ENCODE measurements around the gene CDC37.
"Not testable (repeated sequence)": the region's sequence is repeated elsewhere in the genome, so short reads cannot be mapped to it uniquely, and the experiment has no call there.

The CDC37 gene

DNA sequence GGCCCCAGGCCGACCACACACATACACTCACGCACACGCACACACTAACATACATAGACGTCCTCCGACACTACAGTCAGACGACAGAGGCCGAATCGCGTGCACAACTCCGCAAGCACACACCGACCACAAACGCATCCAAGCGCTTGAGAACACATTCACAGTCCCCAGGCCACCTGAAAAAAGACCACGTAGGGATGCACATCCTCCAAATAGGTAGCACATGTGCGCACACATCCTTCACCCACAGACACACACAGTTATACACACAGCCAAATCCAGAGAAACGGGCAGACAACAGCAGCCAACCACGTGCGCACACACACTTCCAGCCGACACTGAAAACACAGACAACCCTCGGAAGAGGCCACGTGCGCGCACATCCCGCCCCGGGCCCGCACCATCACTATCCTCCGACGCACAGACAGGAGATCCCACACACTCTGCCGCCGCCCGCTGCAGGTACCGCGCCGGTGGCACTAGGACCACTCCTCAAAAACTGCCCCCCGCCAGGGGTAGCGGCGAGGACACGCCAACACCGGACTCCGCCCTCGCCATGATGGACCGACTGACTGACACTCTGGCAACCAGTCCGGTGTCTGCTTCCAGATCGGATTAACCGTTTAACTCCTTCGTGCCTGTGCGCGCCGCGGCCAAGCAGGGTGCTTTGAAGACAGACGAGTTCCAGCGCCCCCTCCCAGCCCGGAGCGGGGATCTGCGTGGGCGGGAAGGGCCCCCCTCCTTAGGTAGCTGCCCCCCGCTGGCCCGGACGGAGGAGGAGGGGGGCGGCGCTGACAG lies 16.5 kb upstream of the CDC37 start:
- DNase-seq (ENCODE audit: low read depth) = no peak

DNA sequence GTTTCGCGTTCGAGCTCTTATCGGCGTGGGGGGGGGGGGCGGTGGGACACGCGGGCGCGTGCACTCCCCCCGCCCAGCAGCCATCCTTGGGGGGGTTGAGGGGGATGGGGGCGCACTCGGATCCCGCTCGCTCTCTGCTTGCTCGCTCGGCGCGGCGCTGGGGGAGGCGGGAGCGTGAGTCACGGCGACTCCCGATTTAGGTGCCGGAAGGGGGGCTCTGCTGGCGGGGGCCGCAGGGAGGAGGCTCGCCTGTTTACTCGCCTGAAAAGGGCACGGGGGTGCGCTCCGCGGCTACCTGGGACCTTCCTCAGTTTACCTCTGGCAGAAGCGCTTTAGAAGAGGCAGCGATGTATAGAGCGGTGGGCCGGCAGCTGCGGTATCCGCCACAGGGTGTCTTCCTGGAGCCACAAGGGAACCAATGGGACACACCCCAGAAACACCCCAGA lies 15.9 kb upstream of the CDC37 start:
- DNase-seq (ENCODE audit: low read depth) = no peak

- DNase-seq (ENCODE audit: low read depth) = no peak
These were observed 15.3 kb upstream of the CDC37 start for GRCh38 chr19:10418485-10419199.

DNA sequence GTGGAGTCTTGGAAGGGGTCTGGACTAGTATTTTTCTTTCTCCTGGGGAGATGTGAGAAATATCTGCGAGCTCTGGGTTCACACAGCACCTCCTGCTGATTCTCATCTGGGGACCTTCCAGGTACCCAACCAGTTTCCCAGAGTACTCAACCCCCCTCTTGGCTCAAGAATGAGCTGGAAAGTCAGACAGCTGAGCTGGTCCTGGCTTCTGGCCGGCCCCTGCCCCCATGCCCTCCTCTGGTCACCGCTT lies 14.8 kb upstream of the CDC37 start:
- DNase-seq (ENCODE audit: low read depth) = no peak

DNA sequence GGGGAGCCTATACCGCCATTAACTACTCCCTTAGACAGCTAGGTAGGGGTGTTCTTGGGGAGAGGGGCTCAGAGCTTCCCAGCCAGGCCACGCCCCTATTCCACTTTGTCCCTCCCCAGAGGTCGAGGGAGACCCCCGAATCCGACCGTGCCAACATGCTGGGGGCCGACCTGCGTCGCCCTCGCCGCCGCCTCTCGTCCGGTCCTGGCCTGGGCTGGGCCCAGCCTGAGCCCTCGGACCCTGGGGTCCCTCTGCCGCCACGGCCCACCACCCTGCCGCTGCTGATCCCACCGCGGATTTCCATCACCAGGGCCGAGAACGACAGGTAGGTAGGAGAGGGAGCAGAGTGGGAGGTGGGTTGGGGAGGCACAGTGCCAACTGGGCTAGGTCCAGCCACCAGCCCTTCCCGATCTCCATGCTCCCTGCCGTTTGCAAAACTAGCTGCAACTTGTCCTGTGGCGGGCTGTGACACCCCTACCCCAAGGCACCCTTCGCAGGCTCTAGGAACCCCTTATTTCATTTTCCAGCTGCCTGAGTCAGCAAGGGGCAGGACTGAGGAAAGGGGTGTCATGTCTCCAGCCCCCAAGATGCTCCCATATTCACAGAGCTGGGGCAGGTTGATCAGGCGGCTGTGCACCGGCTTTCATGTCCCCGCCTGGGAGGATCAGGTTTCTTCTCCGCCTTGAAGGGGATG lies 14.3 kb upstream of the CDC37 start:
- no peak for DNase-seq (ENCODE audit: low read depth)

GRCh38 chr19:10416380-10417257 lies 13.3 kb upstream of the CDC37 start:
- peak; percentile 97 for DNase-seq (ENCODE audit: low read depth)

- DNase-seq (ENCODE audit: low read depth) = no peak
These were observed 12.7 kb upstream of the CDC37 start for GRCh38 chr19:10416083-10416379.

DNA sequence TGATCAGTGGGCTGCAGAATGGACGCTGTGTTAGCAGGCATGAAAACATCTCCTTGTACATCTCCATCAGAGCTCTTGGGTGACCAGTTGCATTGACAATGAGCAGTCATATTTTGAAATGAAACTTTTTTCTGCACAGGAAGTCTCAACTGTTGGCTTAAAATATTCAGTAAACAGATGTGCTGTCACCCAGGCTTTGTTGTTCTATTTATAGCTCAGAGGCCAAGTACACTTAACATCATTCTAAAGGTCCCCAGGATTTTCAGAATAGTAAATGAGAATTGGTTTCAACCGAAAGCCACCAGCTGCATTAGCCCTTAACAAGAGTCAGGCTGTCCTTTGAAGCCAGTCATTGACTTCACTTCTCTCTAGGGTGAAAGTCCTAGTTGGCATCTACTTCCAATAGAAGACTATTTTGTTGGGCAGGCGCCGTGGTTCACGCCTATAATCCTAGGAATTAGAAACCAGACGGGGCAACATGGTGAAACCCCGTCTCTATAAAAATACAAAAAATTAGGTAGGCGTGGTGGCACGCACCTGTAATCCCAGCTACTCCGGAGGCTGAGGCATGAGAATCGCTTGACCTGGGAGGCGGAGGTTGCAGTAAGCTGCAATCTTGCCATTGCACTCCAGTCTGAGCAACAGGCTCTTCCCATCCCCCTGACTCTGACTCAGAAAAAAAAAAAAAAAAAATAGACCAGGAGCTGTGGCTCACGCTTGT lies 9.1 kb upstream of the CDC37 start:
- DNase-seq (ENCODE audit: low read depth) = no peak

DNA sequence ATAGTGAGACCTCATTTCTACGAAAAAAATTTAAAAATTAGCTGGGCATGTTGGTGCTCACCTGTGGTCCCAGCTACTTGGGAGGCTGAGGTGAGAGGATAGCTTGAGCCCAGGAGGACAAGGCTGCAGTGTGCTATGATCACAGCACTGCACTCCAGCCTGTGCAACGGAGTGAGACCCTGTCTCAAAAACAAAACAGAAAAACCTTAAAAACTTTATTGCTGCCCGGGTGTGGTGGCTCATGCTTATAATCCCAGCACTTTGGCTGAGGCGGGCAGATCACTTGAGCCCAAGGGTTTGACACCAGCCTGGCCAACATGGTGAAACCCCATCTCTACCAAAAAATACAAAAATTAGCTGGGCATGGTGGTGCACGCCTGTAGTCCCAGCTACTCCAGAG lies 7.9 kb upstream of the CDC37 start:
- not testable (repeated sequence) for DNase-seq (ENCODE audit: low read depth)

DNA sequence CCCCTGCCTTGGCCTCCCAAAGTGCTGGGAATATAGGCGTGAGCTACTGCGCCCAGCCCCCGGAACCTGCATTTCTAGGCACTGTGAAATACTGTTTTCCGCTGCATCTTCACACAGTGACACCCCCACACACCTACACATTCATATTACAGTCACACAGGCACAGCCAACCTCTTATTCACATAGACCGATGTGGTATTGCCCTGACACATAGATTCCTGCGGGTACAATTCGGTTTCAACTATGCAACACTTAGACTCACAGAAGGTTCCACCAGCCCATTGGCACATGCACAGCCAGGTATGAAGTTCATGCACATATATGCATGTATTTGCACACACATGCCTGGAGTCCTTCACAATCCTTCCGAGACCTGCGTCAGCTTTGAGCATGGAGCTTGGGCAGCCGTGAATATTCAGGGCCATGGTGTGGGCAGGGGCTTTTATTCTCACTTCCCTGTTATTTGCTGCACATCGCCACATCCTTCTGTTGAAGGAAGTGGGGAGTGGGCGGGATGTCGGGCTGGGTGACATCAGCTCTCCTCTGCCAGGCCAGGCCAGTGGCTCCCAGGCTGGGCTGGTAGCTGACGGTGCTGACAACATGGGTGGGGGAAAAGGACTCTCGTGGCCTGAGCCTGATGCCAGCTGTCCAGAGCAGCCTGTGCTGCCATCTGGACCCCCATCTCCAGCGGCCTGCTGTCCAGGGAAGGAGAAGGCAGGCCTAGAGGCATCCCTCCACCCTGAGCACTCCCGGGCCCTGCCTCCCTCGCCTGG lies 5.4 kb upstream of the CDC37 start:
- no peak for DNase-seq (ENCODE audit: low read depth)

DNA sequence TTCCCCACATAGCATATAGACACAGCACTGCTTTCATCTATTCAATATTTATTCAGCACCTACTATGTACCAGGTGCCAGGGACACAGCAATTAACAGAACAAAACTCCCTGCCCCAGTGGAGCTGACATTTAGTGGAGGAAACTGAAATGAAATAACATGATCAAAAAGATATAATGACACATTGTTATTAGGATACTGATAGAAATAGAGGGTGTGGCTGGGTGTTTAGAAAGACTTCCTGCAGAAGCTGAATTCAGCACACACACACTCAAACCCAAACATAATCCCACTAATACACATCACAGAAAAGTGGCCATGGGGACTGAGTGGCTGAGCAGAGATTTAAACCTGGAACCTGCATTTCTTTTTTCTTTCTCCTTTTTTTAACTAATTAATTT lies 3.8 kb upstream of the CDC37 start:
- no peak for DNase-seq (ENCODE audit: low read depth)

DNA sequence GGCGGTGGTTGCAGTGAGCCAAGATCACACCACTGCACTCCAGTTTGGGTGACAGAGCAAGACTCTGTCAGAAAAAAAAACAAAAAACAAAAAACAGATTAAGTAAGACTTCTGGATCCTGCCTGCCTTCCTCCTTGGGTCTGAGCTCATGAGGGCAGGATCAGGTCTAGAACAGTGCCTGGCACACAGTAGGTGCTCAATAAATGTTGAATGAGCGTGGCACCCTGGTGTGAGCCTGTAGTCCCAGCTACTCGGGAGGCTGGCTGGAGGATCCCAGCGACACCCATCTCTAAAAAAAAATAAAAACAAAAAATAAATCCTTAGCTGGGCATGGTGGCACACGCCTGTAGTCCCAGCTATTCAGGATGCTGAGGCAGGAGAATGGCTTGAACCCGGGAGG lies 2.8 kb upstream of the CDC37 start:
- no peak for DNase-seq (ENCODE audit: low read depth)

DNA sequence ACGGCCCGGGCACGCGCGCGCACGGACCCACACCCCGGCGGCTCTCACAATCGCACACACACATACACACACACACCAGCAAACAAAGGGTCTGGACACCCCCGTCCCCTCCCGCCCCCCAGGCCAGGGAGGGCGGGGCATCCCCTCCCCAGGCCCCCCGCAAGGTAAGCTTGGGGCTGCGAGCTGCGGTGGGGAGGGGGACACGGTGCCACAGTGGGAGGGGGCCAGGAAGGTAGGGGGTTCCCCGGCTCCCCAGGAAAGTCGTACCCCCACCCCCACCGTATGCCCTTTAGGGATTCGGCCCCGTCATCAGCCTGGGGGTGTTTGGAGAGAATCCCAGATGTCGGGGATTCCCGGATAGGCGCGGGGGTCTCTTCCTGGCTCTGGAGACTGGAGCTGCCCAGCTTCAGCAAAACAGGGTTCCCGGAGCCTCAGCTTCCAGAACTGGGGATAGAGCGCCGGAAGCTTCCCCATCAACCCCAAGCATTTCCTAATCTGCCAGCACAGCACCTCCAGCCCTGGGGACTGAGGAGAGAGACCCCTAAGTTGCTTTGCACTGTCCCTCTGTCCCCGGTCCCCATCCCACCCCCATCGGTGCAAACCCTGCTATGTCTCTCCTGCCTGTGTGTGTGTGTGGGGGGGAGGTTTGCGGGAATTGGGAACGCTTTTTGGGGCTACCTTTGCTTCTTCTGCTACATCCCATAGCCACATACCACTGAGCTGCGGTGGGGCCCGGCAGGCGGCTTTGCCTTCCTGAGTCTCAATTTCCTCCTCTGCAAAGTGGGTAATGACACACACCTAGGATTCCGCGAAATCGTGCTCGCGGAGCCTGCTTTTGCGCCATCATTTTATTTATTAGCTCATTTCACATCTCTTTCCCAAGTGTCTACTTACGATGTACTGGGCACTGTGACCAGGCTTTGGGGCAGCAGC lies 1.8 kb upstream of the CDC37 start:
- no peak for DNase-seq (ENCODE audit: low read depth)

DNA sequence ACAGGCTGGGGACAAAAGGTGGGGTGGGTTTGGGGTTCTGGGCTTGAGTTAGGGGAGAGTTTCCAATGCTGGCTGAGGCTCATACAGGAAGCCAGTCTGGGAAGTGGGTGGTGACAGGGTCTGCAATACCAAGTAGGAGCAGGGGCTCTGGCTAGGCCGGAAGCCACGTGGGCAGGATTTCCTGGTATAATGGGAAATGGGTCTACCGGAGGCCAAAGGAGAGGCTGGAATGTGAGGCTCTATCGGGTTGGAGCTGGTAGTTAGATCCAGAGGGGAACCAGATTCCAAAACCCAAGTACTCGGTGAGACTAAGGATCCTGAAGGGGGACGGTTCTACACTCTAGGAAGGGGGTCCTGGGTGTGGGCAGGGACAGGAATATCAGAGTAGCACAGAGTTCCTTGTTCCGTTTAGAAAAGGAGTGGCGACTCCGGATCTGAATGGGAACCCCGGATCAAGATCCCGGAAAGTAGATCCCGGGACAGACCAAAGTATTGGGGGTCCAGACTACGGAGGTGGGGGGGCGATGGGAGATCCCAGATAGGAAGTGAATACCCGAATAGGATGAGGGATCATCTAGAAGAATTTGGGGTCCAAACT lies 802 bp downstream of the CDC37 start:
- DNase-seq (ENCODE audit: low read depth) = no peak

- no peak for DNase-seq (ENCODE audit: low read depth)
These were observed 3.5 kb downstream of the CDC37 start for GRCh38 chr19:10399878-10400277.

DNA sequence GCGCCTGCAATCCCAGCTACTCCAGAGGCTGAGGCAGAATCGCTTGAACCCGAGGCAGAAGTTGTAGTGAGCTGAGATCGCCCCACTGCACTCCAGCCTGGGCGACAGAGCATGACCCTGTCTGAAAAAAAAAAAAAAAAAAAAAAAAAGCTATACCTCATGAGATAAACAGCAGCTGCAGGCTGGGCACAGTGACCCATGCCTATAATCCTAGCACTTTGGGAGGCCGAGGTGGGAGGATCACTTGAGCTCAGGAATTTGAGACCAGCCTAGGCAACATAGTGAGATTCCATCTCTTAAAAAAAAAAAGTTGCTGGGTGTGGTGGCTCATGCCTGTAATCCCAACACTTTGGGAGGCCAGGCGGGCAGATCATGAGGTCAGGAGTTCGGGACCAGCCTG lies 4.0 kb downstream of the CDC37 start:
- not testable (repeated sequence) for DNase-seq (ENCODE audit: low read depth)

DNA sequence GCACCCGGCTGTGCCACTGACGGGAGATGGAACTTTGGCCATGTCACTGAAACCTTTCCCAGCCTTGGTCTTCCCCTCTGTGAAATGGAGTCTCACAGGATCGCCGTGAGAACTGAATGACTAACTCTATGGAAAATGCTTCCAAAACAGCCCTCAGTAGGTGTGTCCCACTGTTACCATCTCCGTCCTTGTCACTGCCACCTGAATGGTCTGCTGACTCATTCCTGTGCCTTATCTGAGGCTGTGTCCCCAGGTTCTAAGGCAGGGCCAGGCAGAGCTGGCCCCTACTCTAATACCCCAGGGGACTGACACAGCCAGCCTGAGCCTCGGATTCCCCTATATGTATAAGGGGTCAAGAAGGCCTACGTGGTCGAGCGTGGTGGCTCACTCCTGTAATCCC lies 4.5 kb downstream of the CDC37 start:
- no peak for DNase-seq (ENCODE audit: low read depth)

- DNase-seq (ENCODE audit: low read depth) = no peak
These were observed 7.4 kb downstream of the CDC37 start for GRCh38 chr19:10395917-10396316.

GRCh38 chr19:10395436-10395835 lies 7.9 kb downstream of the CDC37 start:
- DNase-seq (ENCODE audit: low read depth) = no peak

Measured in T follicular helper cell (primary cell).